Measurements from ENCODE around the gene PRSS38. TPM values are rescaled to one million over a fixed set of nuclear protein-coding genes. Genes with fewer than 3 reads are reported as not detected.

The PRSS38 gene
- not detected in 5 replicates for total RNA-seq (2022; extraction: Qiagen RNA extraction)

GRCh38 chr1:227815468-227816409, at the start of gene PRSS38:
TSS of gene PRSS38 (plus strand) at chr1:227815675. CDS start at chr1:227815717, 42 bp downstream.

Other genes starting within 250 kb of the PRSS38 start
- gene JMJD4, start 80.4 kb upstream of the PRSS38 start, total RNA-seq (2022; extraction: Qiagen RNA extraction): 22.3 to 31.3 TPM (median 30.1 TPM) in 5 replicates
- 25.5 to 28.7 TPM (median 27.7 TPM) in 5 replicates for gene SNAP47, start 80.2 kb upstream of the PRSS38 start, total RNA-seq (2022; extraction: Qiagen RNA extraction)
- gene WNT9A, start 132.3 kb downstream of the PRSS38 start, total RNA-seq (2022; extraction: Qiagen RNA extraction): 6.0 to 7.9 TPM (median 6.9 TPM) in 5 replicates
- gene WNT3A, start 191.3 kb downstream of the PRSS38 start, total RNA-seq (2022; extraction: Qiagen RNA extraction): 0.05 TPM in 2 of 5 replicates, not detected in the others